HG03196 (cell line): ENCODE results near the gene PPRC1.

Source experiments
- ATAC-seq: cut with Tn5 transposase; IDR thresholded peaks from one replicate; pipeline ENCODE4 v1.9.1; 2021; ENCODE audit not compliant: unreplicated experiment

The PPRC1 gene

DNA sequence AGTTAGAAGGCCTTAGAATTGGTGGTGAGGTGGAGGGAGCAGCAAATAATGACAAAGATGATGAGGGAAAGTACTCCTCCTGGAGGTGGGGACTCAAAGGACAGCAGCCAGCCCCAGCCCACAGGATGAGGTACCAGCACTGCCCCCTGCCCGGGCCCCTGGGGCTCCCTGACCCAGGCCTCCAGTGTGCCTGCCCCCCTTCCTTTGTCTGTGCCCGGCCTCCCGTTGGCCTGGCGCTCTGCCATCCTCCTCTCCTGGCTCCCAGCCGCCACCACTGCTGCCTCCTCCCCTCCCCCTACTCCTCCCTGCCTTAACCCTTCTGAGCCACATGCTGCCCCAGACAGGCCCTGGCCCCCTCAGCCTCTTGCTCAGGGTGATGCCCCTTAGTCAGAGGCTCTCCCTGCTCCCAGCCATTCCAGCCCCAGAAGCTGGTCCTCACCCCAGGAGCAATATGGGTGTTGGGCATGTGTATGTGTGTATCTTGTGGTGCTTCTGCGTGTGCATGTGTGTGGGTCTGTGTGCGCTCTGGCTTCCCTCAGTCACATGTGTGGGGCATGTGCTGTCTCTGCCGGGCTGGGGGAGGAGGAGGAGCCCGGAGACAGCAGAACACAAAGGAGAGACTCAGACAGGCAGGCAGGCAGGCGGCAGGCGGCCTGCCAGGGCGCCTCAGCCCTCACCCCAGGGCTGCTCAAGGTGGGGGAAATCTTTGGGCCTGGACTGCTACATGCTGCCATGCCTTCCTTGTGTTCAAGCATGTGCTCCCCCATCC lies 15.3 kb upstream of the PPRC1 start:
- no peak for ATAC-seq

GRCh38 chr10:102118867-102119266 lies 14.0 kb upstream of the PPRC1 start:
- no peak for ATAC-seq

- ATAC-seq = no peak
Observed at GRCh38 chr10:102119417-102120141, 13.3 kb upstream of the PPRC1 start.

DNA sequence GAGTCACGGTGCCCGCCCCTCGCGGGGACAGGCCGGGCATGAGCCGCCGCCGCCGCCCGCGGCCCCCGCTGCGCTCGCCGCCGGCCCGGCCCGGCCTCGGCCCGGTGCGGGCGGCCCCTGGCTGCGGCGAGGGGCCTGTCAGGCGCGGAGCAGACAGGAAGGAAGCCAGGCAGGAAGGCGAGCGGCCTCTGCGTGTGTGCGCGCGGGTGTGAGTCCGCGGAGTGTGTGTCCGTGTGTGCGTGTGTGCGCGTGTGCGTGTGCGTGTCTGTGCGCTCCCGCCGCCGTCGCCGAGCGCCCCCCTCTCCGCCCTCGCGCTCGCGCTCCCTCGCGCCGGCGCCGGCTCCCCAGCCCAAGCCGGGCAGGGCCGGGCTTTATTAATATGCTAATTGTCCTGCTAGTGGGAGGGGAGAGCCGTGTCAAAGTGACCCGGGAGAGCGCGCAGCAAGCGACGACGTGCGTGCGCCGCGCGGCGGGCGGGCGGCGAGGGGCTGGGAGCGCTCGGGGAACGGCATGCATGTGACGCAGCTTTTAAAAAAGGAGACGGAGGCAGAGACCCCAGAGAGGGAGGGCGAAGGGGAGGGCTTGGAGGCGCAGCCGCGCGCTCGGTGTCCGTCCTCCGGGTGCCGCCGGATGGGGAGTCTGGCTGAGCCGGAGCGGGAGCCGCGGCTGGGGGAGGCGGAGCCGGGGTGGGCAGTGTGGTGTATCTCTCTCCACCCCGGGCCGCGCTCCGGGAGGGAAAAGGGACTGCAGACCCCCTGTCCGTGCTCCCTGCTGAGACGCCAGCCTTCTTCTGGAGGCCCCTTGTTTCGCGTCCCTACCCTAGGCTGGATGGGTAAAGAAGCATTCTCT lies 12.5 kb upstream of the PPRC1 start, which contains the start of gene LDB1:
Gene LDB1, minus strand, starts transcription at position 227 of the 849 bp plus-strand sequence. CDS start 258 bp downstream, outside the sequence.
- ATAC-seq = peak; percentile 47

- no peak for ATAC-seq
Observed at GRCh38 chr10:102120991-102121738, 11.7 kb upstream of the PPRC1 start.

DNA sequence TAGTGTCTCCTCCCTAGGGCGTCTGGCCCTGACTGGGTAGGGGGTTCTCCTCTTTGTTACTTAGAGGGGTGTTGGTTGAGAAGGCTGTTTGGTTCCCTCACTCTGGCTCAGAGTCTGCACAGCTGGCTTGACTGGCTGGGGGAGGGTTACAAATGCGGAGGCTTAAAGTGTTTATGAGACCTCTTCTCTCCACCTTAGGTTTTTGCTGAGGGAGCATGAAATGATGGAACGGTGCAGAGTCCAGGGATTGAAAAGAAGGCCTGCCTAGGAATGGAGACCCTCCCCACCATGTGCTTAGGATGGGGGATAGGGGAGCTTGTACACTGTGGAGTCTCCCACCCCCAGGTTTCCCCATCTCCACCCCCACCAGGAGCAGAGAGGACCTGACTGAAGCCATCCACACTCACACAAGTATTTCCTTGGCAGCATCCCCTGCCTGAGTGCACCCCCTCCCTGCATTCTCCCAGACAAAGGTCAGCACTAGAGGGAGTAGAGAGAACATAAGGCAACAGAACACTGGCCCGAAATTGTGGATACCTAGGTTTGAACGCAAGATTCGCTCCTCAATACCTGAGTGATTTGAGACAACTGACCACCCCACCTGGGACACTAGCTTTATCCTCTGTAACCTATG lies 11.0 kb upstream of the PPRC1 start:
- no peak for ATAC-seq

DNA sequence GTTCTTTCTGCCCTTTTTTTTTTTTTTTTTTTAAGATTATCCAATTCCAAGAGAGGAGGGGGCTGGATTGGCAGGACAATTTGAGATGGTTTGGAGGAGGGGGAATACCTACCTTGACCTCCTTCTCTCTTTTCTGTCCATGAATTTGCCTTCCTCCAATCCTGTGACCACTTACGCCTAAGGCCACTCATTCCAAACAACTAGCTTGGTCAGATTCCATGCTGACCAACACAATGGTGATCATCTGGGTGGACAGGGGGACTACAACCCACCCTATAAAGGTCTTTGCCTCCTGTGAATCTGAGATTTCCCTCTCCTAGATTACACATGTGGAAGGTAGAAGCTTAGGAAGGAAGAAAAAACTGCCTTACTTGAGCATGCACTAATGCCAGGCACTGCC lies 10.4 kb upstream of the PPRC1 start:
- ATAC-seq = no peak

DNA sequence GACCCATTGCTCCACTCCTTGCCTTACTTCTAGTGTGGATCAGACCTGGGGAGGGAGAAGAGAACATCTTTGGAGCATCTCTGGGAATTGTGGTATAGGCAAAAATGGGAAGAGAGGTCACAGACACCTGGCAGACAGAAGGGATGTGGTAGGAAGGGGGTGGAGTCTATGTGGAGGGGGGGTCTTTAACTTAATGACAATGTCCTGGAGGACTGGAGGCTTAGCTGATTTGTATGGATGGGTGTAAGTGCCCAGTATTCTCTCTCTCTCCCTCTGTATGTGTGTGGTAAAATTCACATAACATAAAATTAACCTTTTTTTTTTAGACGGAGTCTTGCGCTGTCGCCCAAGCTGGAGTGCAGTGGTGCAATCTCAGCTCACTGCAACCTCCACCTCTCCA lies 9.6 kb upstream of the PPRC1 start:
- ATAC-seq = no peak

DNA sequence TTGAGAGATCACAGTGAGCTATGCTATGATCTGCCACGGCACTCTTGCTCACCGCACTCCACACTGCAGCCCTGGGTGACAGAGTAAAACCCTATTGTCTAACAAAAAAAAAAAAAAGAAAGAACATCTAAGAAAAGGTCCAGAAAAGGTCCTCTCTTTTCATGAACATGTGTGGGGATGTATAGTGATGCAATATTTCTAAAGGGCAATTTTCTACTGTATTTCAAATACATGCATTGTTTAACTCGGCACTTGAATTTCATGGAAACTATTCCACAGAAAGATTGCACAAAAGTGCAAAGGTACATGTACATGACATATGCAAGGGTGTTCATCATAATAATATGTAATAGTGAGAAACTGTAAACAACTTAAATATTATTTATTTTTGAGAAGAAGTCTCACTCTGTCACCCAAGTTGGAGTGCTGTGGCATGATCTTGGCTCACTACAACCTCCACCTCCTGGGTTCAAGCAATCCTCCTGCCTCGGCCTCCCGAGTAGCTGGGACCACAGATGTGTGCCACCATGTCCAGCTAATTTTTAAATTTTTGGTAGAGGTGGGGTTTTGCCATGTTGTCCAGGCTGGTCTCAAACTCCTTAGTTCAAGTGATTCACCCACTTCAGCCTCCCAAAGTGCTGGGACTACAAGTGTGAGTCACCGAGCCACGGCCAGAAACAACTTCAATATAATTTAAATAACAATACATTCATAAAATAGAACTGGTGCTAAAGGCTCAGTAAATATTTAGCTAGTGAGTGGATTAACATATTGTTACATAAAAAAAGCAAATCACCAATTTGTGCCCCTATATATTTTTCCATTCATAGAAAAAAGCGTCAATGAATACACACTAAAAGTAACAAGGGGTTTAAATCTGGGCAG lies 1.3 kb upstream of the PPRC1 start:
- no peak for ATAC-seq

DNA sequence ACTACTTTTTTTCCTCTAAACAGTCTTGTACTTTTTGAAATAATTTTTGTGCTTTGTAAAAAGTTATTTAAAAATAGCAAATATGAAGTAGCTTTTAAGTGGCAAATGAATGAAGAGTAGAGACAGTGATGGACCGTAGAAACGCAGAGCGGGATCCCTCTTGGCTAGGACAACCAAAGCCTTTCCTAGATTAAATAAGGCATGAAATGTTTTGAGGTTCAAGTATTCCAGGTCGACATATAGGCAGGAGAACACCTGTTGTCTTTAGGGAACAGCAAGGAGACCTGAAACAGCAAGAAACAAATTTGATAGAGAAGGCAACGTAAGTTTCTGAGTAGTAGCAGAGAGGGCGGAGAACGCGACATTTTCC lies 662 bp upstream of the PPRC1 start:
- no peak for ATAC-seq

DNA sequence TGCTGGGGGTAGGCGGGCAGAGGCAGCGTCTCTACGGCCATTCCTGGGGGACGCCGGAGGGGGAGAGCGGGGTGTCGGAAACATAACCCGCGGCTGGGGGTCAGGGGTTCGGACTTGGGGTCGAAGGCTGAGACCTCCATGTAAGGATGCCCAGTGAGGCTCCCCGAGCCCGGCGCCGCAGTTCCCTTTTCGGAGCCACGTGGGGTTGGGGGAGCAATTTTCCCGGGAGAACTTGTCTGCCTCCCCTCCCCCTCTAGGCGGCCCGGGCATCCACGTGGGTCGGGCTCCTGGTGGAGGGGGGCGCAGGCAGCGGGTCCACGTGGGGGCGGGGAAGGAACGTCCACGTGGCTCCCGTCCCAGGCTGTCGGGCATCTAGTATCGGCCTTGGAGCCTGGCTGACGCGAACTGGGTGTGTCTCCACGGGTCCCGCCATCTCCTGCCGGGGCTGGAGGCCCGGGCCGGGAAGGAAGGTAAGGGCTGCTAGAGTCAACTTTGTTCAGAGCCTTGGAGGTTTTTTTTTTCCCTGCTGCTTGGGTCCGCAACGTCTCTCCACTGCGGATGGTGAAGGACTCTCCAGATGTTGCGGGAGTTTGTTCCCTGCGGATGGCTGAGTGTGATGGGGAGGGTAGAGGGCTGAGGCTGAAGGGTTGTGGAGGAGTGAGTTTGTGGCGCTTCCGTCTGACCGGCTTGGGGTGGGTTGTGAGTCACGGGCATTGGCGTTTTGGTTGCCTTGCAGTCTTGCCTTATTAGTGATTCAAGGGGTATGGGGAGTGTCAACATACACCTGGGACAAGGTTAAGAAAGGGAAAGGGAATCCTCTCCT lies 744 bp downstream of the PPRC1 start:
- no peak for ATAC-seq

GRCh38 chr10:102134416-102134815 lies 1.6 kb downstream of the PPRC1 start:
- no peak for ATAC-seq

DNA sequence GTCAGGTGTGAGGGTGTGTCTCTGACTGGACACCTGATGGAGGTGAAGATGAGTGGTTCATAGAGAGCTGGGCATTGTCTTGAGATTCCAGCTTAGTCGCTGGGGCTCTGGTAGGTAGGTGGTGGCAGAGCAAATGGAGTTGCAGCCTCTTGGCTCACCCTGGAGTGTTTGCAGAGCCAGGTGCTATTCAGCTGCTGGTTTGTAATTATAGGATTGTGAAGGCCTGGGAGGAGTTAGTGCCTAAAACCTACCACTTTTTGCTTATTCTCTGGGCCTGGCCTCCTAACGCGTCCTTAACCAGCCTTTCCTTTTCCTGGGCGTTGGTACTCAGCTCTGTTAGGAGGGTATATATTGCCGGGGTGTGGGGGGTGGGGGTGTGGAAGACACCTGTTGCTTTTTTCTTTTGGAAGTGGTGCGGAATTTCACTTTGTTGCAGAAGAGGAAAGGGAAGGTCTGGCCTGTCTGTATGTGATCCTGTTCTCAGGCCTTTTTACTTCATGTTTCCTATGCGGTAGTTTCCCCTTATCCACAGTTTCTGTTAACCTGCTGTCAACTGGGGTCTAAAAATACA lies 3.2 kb downstream of the PPRC1 start:
- no peak for ATAC-seq

GRCh38 chr10:102139281-102140110 lies 6.7 kb downstream of the PPRC1 start:
- ATAC-seq = no peak

DNA sequence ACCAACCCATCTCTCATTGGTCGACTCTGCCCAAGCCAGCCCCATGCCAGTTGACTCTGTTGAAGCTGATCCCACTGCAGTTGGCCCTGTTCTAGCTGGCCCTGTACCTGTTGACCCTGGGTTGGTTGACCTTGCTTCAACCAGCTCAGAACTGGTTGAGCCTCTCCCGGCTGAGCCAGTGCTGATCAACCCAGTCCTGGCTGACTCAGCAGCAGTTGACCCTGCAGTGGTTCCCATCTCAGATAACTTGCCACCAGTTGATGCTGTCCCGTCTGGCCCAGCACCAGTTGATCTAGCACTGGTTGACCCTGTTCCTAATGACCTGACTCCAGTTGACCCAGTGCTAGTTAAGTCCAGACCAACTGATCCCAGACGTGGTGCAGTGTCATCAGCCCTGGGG lies 7.4 kb downstream of the PPRC1 start:
- no peak for ATAC-seq

DNA sequence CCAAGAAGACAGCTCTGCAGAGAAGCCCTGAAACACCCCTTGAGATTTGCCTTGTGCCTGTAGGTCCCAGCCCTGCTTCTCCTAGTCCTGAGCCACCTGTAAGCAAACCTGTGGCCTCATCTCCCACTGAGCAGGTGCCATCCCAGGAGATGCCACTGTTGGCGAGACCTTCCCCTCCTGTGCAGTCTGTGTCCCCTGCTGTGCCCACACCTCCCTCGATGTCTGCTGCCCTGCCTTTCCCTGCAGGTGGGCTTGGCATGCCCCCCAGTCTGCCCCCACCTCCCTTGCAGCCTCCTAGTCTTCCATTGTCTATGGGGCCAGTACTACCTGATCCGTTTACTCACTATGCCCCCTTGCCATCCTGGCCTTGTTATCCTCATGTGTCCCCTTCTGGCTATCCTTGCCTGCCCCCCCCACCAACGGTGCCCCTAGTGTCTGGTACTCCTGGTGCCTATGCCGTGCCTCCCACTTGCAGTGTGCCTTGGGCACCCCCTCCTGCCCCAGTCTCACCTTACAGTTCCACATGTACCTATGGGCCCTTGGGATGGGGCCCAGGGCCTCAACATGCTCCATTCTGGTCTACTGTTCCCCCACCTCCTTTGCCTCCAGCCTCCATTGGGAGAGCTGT lies 8.2 kb downstream of the PPRC1 start:
- ATAC-seq = no peak

- no peak for ATAC-seq
Observed at GRCh38 chr10:102141583-102142107, 8.8 kb downstream of the PPRC1 start.
